K562 (cell line): Measurements from ENCODE around the gene CPHXL2. TPM values are rescaled to one million over a fixed set of nuclear protein-coding genes. Genes with fewer than 3 reads are reported as not detected.

Source experiments
- ATAC-seq: fragments of 200-7000 bp; cut with Tn5 transposase; 3 replicates; pipeline ENCODE4 v1.9.1; 2020; ENCODE audit warnings: moderate library complexity
- BruUV-seq: library from RNA; stranded (reverse); fragments of 400-500 nt; replicated peaks from 2 replicates; lab custom pipeline; 2021; lab: Mats Ljungman, UMichigan
- CTCF ChIA-PET: fragments of 300-600 bp; formaldehyde crosslinking; extraction: SDS; loops from one replicate; lab custom pipeline; 2021; ENCODE audit warnings: low intra/inter-chr PET ratio; lab: Yijun Ruan, JAX
- POLR2A ChIA-PET: fragments of 300-600, 350-650 bp; sonication (Branson Sonifier 250); formaldehyde crosslinking; extraction: SDS; loops from one replicate; lab custom pipeline; 2021; ENCODE audit warnings: antibody characterized with exemption, inconsistent platforms; lab: Yijun Ruan, JAX
- DNase-seq, 4 experiments: peaks; one replicate each; pipeline versions ENCODE4 v3.0.0 to v3.0.0-alpha.2; 2011 to 2018; ENCODE audit warnings: low spot score in 3 of 4, mixed read lengths in 3 of 4; ENCODE audit errors: extremely low read depth in 1 of 4
- FAIRE-seq: peaks from 2 replicates; lab custom pipeline; 2011; peaks lifted over from hg19 to GRCh38; lab: Jason Lieb, UNC
- H2AFZ ChIP-seq: 2 replicates; pipeline ENCODE4 v1.6.0; 2011; ENCODE audit warnings: low read depth, low read length, control low read depth, inconsistent platforms
- H3K27ac ChIP-seq: fragments of 200-600 bp; 3 replicates; pipeline ENCODE4 v1.8.0; 2011; ENCODE audit warnings: low read depth, mild to moderate bottlenecking, control low read depth, inconsistent platforms, low read length, moderate library complexity, mixed read lengths; ENCODE audit errors: extremely low read depth
- H3K27me3 ChIP-seq, 2 experiments: fragments of 300-600 bp in 1 of 2; 2 replicates in 1 of 2; 3 replicates in 1 of 2; pipeline versions ENCODE4 v1.6.0 to v1.8.0; 2011; ENCODE audit warnings: inconsistent platforms in 2 of 2, low read length in 2 of 2, mild to moderate bottlenecking in 1 of 2, mixed read lengths in 1 of 2, moderate library complexity in 1 of 2; ENCODE audit not compliant: control insufficient read depth in 2 of 2, insufficient read depth in 2 of 2
- H3K36me3 ChIP-seq: fragments of 300-600 bp; 3 replicates; pipeline ENCODE4 v1.8.0; 2011; ENCODE audit warnings: mild to moderate bottlenecking, low read length, inconsistent platforms; ENCODE audit not compliant: control insufficient read depth, insufficient read depth
- H3K4me1 ChIP-seq, 2 experiments: fragments of 200-600 bp in 1 of 2; replicated peaks in 1 of 2; 2 replicates in 1 of 2; 3 replicates in 1 of 2; pipeline versions ENCODE4 v1.5.1 to v1.8.0; 2011; ENCODE audit warnings: inconsistent platforms in 2 of 2, low read length in 2 of 2, mild to moderate bottlenecking in 1 of 2, mixed read lengths in 1 of 2, moderate library complexity in 1 of 2; ENCODE audit not compliant: control insufficient read depth in 2 of 2, insufficient read depth in 2 of 2
- H3K4me2 ChIP-seq: 2 replicates; pipeline ENCODE4 v1.6.1; 2011; ENCODE audit warnings: low read length, control low read depth, inconsistent platforms, mixed read lengths; ENCODE audit not compliant: insufficient read depth
- H3K4me3 ChIP-seq: fragments of 200-600 bp; sonication (generic), shearing (Covaris generic); 2 replicates; pipeline ENCODE4 v1.5.1; 2016; ENCODE audit warnings: control low read depth, inconsistent platforms
- H3K79me2 ChIP-seq: fragments of 200-600 bp; 3 replicates; pipeline ENCODE4 v1.8.0; 2011; ENCODE audit warnings: low read length, inconsistent platforms; ENCODE audit not compliant: control insufficient read depth, insufficient read depth
- H3K9ac ChIP-seq, 2 experiments: 2 replicates each; pipeline versions ENCODE4 v1.6.0 to v1.6.1; 2011; ENCODE audit warnings: low read depth in 2 of 2, low read length in 2 of 2, control low read depth in 1 of 2, inconsistent platforms in 1 of 2, mild to moderate bottlenecking in 1 of 2, mixed read lengths in 1 of 2; ENCODE audit not compliant: insufficient read depth in 1 of 2
- H3K9me1 ChIP-seq: one replicate; pipeline ENCODE4 v1.6.0; 2011; ENCODE audit warnings: inconsistent platforms, mild to moderate bottlenecking, low read length, moderate library complexity; ENCODE audit not compliant: control insufficient read depth, insufficient read depth
- H3K9me3 ChIP-seq: replicated peaks from 2 replicates; pipeline ENCODE4 v1.5.1; 2011; ENCODE audit warnings: low read depth, low read length, inconsistent platforms; ENCODE audit not compliant: control insufficient read depth, insufficient read depth
- H4K20me1 ChIP-seq: replicated peaks from 2 replicates; pipeline ENCODE4 v1.6.1; 2011; ENCODE audit warnings: low read length, inconsistent platforms, mixed read lengths; ENCODE audit not compliant: control insufficient read depth, insufficient read depth
- ATF1 ChIP-seq, 2 experiments: fragments of 450-650 bp in 1 of 2; IDR thresholded peaks; 2 replicates each; pipeline ENCODE4 v1.6.1; 2016; ENCODE audit warnings: missing compliant biosample characterization in 1 of 2, missing genetic modification characterization in 1 of 2
- CHAMP1 ChIP-seq: fragments of 450-650 bp; IDR thresholded peaks from 2 replicates; pipeline ENCODE4 v1.6.1; 2016; ENCODE audit warnings: mild to moderate bottlenecking
- ETS2 ChIP-seq: IDR thresholded peaks from 2 replicates; pipeline ENCODE4 v1.6.1; 2016; ENCODE audit warnings: borderline replicate concordance, missing genetic modification characterization, mild to moderate bottlenecking, moderate library complexity, missing compliant biosample characterization; ENCODE audit not compliant: poor library complexity, severe bottlenecking
- FOXK2 ChIP-seq, 2 experiments: fragments of 450-650 bp; IDR thresholded peaks in 1 of 2; conservative IDR thresholded peaks in 1 of 2; 2 replicates each; pipeline ENCODE4 v1.6.1; 2016; ENCODE audit warnings: low read depth in 2 of 2, mild to moderate bottlenecking in 1 of 2
- HEY1 ChIP-seq: fragments of 250-450 bp; sonication (Bioruptor Pico); IDR thresholded peaks from 2 replicates; pipeline ENCODE4 v1.5.0; 2020; ENCODE audit warnings: mild to moderate bottlenecking, moderate library complexity, borderline replicate concordance
- NFATC3 ChIP-seq: fragments of 450-650 bp; IDR thresholded peaks from 2 replicates; pipeline ENCODE4 v1.6.1; 2017; ENCODE audit warnings: mild to moderate bottlenecking
- PHF8 ChIP-seq: fragments of 200-600 bp; sonication (generic); IDR thresholded peaks from 2 replicates; pipeline ENCODE4 v1.6.1; 2012; ENCODE audit warnings: mixed run types, mild to moderate bottlenecking, inconsistent platforms, low read length, moderate library complexity, borderline replicate concordance
- SMC3 ChIP-seq: conservative IDR thresholded peaks from 2 replicates; pipeline ENCODE4 v1.6.1; 2011; ENCODE audit warnings: low read depth, low read length, improper control_type of control experiment; ENCODE audit not compliant: insufficient read depth
- ZC3H8 ChIP-seq: fragments of 450-650 bp; IDR thresholded peaks from 2 replicates; pipeline ENCODE4 v1.6.1; 2017
- ZNF239 ChIP-seq: fragments of 250-450 bp; sonication (Bioruptor Pico); IDR thresholded peaks from 2 replicates; pipeline ENCODE4 v1.4.0; 2020; ENCODE audit warnings: mild to moderate bottlenecking
- WGBS: fragments of 100-300 bp; shearing (Covaris generic); methylation state at CpG from one replicate; pipeline ENCODE4 v1.1.6; 2016; ENCODE audit warnings: low coverage, mixed read lengths; ENCODE audit not compliant: insufficient coverage; ENCODE audit errors: missing lambda C conversion rate; 5-methylcytosine and 5-hydroxymethylcytosine counted together
- in situ Hi-C: fragments of 300-500 bp; cut with MboI; formaldehyde crosslinking; loops from 4 replicates; pipeline ENCODE4 v1.15.0; 2018; ENCODE audit warnings: inconsistent platforms, mixed read lengths
- intact Hi-C: fragments of 100-400 bp; cut with micrococcal nuclease; formaldehyde crosslinking; loops from 2 replicates; pipeline ENCODE4 v1.14.2; 2022
- polyA plus RNA-seq, 8 experiments: library from polyadenylated mRNA; depleted of rRNA in 4 of 8; stranded (reverse) in 5 of 8; unstranded in 3 of 8; fragments of >200 nt; fragmentation: Nextera tagmentation in 2 of 8; fragmentation: Illumina TruSeq in 1 of 8; extraction: Ambion mirVana in 2 of 8; extraction: Trizol in 1 of 8; gene quantifications; 2 replicates each; pipeline versions ENCODE4 v1.2.1 to v1.2.3, GENCODE V29; 2011 to 2014; ENCODE audit warnings: inconsistent platforms in 1 of 8, missing spikeins in 1 of 8
- total RNA-seq, 7 experiments: library from RNA; depleted of rRNA in 6 of 7; stranded (reverse); fragments of >200 nt in 6 of 7; fragmentation: Illumina TruSeq in 2 of 7; extraction: Trizol in 2 of 7; gene quantifications; 2 replicates each; pipeline versions ENCODE4 v1.2.1 to v1.2.3, GENCODE V29; 2011 to 2021; ENCODE audit warnings: low replicate concordance in 1 of 7
- TF ChIP-seq, protein P1 (sequence below), 2 experiments: IDR thresholded peaks; 2 replicates each; pipeline ENCODE4 v1.6.1; 2011; ENCODE audit warnings: borderline replicate concordance in 1 of 2, control low read depth in 1 of 2, low read depth in 1 of 2, low read length in 1 of 2, mild to moderate bottlenecking in 1 of 2, mixed read lengths in 1 of 2, moderate library complexity in 1 of 2; ENCODE audit not compliant: insufficient read depth in 1 of 2, insufficient read length in 1 of 2, poor library complexity in 1 of 2, severe bottlenecking in 1 of 2; ENCODE audit errors: extremely low read depth in 1 of 2

Gene CPHXL2
- total and polyA plus RNA-seq, 9 of the 15 experiments (the other 6 are each of a cell fraction or from before 2014, with no cell fraction given) = not detected

DNA sequence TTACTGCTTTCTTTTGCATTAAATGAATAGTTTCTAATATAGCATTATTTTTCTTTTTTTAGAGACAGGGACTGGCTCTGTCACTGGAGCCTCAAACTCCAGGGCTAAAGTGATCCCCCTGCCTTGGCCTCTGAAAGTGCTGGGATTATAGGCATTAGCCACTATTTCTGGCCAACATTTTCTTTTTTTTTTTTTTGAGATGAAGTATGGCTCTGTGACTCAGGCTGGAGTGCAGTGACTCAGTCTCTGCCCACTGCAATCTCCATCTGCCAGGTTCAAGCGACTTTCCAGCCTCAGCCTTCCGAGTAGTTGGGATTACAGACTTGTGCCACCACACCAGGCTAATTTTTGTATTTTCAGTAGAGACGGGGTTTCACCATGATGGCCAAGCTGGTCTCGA is 26.5 kb upstream of the CPHXL2 start:
- H3K27me3 ChIP-seq = peaks cover 0 to 2% of the 10 kb centered on the region in 2 experiments; a peak in 2 of 5 replicates
- peaks cover 3 to 7% of the 10 kb centered on the region in 2 experiments; a peak in 3 of 5 replicates for H3K4me1 ChIP-seq
- no peak overlapping the region for H3K27ac ChIP-seq
- no peaks in the 10 kb centered on the region for H3K9me1 ChIP-seq
- H3K4me2 ChIP-seq = no peak overlapping the region
- in situ Hi-C loops (no loop called here), intact Hi-C loops (no loop called here)
- CTCF ChIA-PET = no interaction called here
- no TSS peak for BruUV-seq
- no peaks in the 10 kb centered on the region for H3K79me2 ChIP-seq
- H2AFZ ChIP-seq = no peak overlapping the region
- no peaks in the 10 kb centered on the region for H3K36me3 ChIP-seq
- H3K9ac ChIP-seq = no peak overlapping the region
- 49% methylated on average over 4 of the region's 4 CpGs for WGBS
- TF ChIP-seq ZNF239 (CRISPR knock-in tag) (no peak), ZC3H8 (no peak), FOXK2 (conservative IDR thresholded peaks at IDR 0.05 in 1 of 2, IDR thresholded peaks at IDR 0.05 in 1 of 2; ENCODE audit: low read depth in 2 of 2) (no peak), PHF8 (no peak), HEY1 (no peak), ATF1 (CRISPR knock-in tag; IDR thresholded peaks at IDR 0.05) (no peak), ATF1 (tag; IDR thresholded peaks at IDR 0.05) (no peak), CHAMP1 (no peak), ETS2 (tag) (no peak), SMC3 (no peak), NFATC3 (no peak)
- TF ChIP-seq, protein P1, sequence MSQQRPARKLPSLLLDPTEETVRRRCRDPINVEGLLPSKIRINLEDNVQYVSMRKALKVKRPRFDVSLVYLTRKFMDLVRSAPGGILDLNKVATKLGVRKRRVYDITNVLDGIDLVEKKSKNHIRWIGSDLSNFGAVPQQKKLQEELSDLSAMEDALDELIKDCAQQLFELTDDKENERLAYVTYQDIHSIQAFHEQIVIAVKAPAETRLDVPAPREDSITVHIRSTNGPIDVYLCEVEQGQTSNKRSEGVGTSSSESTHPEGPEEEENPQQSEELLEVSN (IDR thresholded peaks at IDR 0.05; ENCODE audit: borderline replicate concordance in 1 of 2, extremely low read depth in 1 of 2, insufficient read depth in 1 of 2, insufficient read length in 1 of 2, low read depth in 1 of 2, low read length in 1 of 2, poor library complexity in 1 of 2, severe bottlenecking in 1 of 2) = no peak
- TF ChIP-seq, all 486 proteins: peak for 0
- no peak for ATAC-seq
- DNase-seq = no peak
- Histone ChIP-seq H3K4me3 (no peak overlapping the region), H3K9me3 (no peaks in the 10 kb centered on the region), H4K20me1 (no peaks in the 10 kb centered on the region)
- no peak for FAIRE-seq
- POLR2A ChIA-PET = no interaction called here
